HCT116 (cell line): ENCODE results near the gene RAD9A.

Experiments used
- CTCF ChIP-seq, 3 experiments: fragments of 200-600 bp in 1 of 3; sonication (generic) in 1 of 3; IDR thresholded peaks in 2 of 3; conservative IDR thresholded peaks in 1 of 3; 2 replicates each; pipeline ENCODE4 v1.5.1; 2012 to 2017; ENCODE audit warnings: low read depth in 2 of 3, low read length in 2 of 3, antibody characterized with exemption in 1 of 3, borderline replicate concordance in 1 of 3, control low read depth in 1 of 3, mild to moderate bottlenecking in 1 of 3, mixed read lengths in 1 of 3, mixed run types in 1 of 3, moderate library complexity in 1 of 3; ENCODE audit not compliant: insufficient read depth in 1 of 3
- ELF1 ChIP-seq: IDR thresholded peaks from 2 replicates; pipeline ENCODE4 v1.6.1; 2012; ENCODE audit warnings: low read depth, borderline replicate concordance
- EZH2 ChIP-seq: fragments of 200-600 bp; sonication (generic); IDR thresholded peaks from 2 replicates; pipeline ENCODE4 v1.6.1; 2017; ENCODE audit warnings: antibody characterized with exemption, mixed run types
- EZH2phosphoT487 ChIP-seq: fragments of 200-600 bp; IDR thresholded peaks from 2 replicates; pipeline ENCODE4 v1.6.1; 2018; ENCODE audit warnings: antibody characterized with exemption, borderline replicate concordance
- JUND ChIP-seq: IDR thresholded peaks from 2 replicates; pipeline ENCODE4 v1.6.1; 2012
- POLR2A ChIP-seq: IDR thresholded peaks from 2 replicates; pipeline ENCODE4 v1.7.0; 2011; ENCODE audit warnings: borderline replicate concordance; ENCODE audit not compliant: insufficient read depth, insufficient read length; ENCODE audit errors: extremely low read depth
- POLR2AphosphoS5 ChIP-seq: IDR thresholded peaks from 2 replicates; pipeline ENCODE4 v1.6.1; 2011; ENCODE audit warnings: mild to moderate bottlenecking, low read depth, low read length, moderate library complexity
- RAD21 ChIP-seq: IDR thresholded peaks from 2 replicates; pipeline ENCODE4 v1.6.1; 2012; ENCODE audit warnings: low read depth, mild to moderate bottlenecking
- REST ChIP-seq: IDR thresholded peaks from 2 replicates; pipeline ENCODE4 v1.6.1; 2012; ENCODE audit warnings: low read depth
- SIN3A ChIP-seq: IDR thresholded peaks from 2 replicates; pipeline ENCODE4 v1.6.1; 2012; ENCODE audit warnings: low read depth
- SP1 ChIP-seq: IDR thresholded peaks from 2 replicates; pipeline ENCODE4 v1.6.1; 2012; ENCODE audit warnings: low read depth
- TCF7L2 ChIP-seq: IDR thresholded peaks from 2 replicates; pipeline ENCODE4 v1.7.0; 2011; ENCODE audit warnings: borderline replicate concordance, inconsistent platforms; ENCODE audit not compliant: insufficient read depth, insufficient read length; ENCODE audit errors: extremely low read depth

- TF ChIP-seq CTCF (IDR thresholded peaks at IDR 0.05 in 2 of 3, conservative IDR thresholded peaks at IDR 0.05 in 1 of 3; ENCODE audit: borderline replicate concordance in 1 of 3, insufficient read depth in 1 of 3, low read depth in 2 of 3, low read length in 2 of 3) (no peak), ELF1 (no peak), REST (no peak), POLR2A (no peak), RAD21 (no peak), TCF7L2 (no peak), POLR2AphosphoS5 (no peak), EZH2 (no peak), SP1 (no peak), SIN3A (no peak), EZH2phosphoT487 (no peak), JUND (no peak)
These were observed 42.0 kb downstream of the RAD9A start for GRCh38 chr11:67433536-67434394.
